DMS53 treated with DMSO at 0.1 percent for 48 hours (cell line): Measurements from ENCODE around the gene DDRGK1.

Source experiments
- DNase-seq: peaks from one replicate; lab custom pipeline; 2025; ENCODE audit not compliant: unreplicated experiment; lab: John Stamatoyannopoulos, UW

DDRGK1 gene

DNA sequence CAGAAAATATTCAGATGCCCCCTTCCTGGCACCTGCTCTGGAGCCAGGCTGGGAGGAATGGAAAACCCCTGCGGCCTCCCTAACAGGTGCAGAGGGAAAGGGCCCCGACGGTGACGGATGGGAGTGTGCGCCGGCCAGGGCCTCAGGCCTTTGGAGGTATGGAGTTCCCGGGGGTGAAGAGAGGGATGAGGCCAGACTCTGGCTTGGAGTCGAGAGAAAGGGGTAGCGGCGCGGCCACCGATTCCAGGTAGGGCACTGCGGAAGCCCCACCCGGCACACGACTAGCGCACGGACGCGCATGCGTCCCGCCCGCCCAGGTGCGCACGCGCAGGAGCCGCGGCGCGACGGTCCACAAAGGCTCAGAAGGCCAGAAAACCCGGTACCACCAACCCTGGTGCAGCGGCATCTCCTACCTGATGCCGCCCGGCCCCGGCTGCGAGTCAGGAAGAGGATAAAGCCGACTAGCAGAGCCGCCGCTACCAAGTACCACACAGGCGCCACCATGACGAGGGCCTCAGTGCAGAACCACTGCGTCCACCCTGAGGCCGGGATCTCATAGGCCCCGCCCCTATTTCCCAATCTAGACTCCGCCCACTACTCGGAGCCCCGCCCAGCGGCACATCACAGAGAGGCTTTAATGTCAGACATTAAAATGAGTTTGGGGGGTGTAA, at the start of gene DDRGK1:
Gene DDRGK1 (minus strand): TSS at position 559 of the 671 bp plus-strand sequence. CDS start 55 bp downstream, at position 504.
- peak; percentile 89 for DNase-seq

- no peak for DNase-seq
Measured at GRCh38 chr20:3251806-3252205, 47.3 kb upstream of the DDRGK1 start.

DNA sequence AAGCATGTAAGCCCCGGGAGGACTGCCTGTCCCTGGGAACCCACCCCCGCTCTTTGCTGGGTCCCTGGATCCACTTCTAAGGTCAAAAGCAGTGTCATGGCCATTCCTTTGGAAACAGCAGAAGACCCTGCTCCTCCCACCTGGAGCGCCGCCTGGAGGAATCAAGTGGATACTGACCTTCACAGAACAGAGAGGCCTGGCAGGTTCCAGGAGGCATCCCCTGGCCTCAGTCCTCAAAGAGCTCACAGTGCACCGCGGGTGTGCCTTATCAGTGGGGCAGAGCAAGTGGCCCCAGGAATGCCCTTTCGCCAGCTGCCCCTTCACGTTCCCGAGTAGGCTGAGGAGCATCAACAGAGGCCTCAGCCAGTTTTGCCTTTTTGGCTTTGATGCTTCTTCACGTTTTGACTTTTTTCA, 45.6 kb upstream of the DDRGK1 start:
- DNase-seq: peak; percentile 71

DNA sequence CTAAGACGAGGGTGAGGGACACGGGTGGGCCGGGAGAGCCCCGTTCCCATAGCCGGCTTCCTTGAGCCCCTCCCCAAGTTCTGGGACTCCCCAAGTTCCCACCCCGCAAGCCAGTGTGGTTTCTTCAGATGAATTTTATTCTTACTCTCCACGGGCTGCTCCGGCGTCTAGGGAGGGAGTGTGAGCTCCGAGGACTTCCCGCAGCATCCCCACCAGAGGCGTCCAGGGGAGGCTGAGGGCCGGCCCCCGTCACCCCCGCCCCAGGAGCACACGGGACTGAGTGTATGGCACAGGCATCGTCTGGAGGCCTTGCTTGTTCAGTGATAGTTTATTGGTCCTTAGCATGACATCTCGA, 44.5 kb upstream of the DDRGK1 start:
- no peak for DNase-seq

DNA sequence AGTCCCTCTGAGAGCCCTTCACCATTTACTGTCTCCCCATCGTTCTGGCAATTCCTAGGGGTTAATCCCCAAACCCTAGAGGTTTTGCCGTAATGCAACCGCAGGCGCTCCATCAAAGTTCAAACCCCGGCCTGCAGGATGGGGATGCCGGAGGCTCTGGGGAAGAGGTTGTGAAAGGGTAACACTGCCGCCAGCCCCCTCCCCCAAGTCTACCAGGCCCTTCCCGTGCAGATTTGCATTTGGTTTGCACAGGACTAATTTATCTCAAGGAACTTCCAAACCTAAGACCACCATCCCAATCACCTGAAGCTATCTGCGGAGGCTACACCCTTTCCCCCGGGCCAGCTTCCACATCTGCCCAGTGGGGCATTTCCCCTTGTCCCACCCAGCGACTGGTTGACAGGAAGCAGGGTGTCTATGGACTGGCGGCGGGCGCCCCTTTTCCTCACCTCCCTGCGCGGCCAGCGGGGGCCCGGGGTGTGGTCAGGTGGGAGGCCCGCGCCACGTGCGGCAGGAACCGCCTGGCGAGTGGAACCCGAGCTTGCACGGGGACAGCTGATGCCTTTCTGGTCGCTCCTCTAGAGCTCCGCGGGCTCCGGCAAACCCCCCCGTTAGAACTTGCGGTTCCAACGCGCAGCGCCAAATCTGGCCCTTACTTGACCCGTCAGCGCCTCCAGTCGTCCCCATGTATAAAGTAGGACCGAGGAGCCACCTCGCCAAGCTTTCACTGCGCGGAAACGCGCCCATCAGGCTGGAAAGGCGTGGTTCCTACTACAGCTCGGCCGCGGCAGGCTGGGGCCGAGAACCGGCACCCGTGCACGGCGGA, 43.9 kb upstream of the DDRGK1 start:
- DNase-seq: peak; percentile 49

DNA sequence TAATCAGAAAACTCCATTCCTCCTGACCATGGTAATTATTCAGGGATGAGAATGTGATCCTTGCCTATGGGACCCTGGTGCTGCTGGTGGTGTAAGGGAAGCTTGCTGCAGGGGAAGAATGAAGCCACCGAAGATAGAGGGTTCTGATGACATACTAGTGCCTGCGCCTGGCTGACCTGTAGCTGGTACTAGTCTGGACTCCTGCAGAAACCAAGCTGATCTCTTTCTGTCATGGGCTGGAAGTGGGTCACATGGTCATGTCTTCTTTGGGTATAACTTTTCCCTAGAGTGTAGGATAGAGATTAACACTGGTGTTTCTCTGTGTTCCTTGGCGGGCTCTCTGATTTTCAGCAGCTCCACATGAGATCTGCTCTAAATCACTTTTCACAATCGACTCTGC, 43.2 kb upstream of the DDRGK1 start:
- no peak for DNase-seq

DNA sequence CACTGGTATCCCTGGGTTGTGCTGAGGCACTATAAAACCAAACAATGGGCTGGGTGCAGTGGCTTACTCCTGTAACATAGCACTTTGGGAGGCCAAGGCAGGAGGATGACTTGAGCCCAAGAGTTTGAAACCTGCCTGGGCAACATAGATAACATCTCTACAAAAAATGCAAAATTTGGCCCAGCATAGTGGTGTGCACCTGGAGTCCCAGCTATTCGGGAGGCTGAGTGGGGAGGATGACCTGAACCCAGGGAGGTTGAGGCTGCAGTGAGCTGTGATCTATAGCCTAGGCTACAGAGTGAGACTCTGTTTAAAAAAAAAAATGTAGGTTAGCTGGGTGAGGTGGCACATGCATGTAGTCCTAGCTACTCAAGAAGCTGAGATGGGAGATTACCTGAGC, 42.2 kb upstream of the DDRGK1 start:
- no peak for DNase-seq

- DNase-seq: no peak
Measured at GRCh38 chr20:3245711-3246110, 41.2 kb upstream of the DDRGK1 start.

- no peak for DNase-seq
Measured at GRCh38 chr20:3245156-3245555, 40.7 kb upstream of the DDRGK1 start.

DNA sequence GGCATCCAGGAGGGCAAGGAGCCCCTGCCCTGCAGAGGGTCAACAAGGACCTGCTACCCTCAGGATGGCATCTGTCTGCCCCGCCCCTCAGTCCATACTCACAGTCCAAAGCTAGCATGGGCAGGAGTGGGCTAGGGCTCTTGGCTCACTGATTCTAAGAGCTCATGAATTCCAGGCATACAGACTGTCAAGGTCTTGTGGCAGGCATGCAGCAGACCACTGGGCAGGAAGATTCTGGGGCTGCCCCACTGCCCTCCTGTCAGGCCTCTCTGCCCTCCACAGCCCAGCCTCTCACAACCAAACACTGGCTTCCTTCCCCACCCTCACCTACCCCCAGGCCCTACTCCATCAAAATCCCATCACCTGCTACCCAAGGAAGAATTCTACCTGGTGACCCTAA, 40.1 kb upstream of the DDRGK1 start:
- DNase-seq: no peak

DNA sequence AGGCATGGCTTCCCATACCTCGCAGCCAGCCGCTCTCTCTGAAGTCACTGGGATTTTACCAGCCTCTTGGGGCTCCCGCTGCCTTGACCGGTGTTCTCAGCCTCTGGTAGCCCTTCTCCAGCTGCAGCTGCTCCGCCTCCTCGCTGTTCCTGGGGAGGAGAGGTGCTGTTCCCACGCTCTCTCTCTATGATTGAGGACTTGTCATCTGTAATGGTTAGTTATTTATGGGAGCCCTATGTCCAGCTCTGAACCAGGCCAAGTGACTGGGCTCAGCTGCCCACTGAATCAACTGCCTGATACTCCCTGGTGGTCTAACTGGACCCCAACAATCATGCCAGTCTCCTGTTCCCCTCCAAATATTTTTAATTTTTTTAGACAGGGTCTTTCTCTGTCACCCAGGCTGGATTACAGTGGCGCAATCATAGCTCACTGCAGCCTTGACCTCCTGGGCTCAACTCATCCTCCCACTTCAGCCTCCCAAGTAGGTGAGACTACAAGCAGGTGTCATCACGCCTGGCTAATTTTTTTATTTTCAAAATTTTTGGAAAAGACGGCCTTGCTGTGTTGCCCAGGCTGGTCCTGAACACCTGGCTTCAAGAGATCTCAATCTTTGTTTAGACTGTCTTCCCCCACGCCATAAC, 39.4 kb upstream of the DDRGK1 start:
- no peak for DNase-seq

DNA sequence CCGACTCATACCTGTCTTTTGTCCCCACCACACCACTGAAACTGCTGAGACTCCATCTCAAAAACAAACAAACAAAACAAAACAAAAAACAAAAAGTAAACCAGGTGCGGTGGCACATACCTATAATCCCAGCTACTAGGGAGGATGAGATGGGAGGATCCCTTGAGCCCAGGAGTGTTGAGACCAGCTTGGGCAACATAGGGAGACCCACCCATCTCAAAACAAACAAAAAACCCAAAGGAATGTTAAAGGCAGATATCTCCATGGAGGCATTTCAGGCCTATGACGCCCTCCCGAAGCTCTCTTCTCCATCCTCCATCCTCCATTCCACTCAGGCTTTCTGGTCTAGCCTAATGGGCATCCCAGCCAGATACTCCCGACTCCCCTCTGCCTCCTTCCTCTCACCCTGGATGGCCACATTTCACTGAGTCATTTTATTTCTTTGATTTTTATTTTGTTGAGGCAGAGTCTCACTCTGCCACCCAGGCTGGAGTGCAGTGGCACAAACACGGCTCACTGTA, 37.8 kb upstream of the DDRGK1 start:
- DNase-seq: no peak

GRCh38 chr20:3240776-3241363, 36.4 kb upstream of the DDRGK1 start:
- DNase-seq: no peak

GRCh38 chr20:3239867-3240775, 35.6 kb upstream of the DDRGK1 start:
- peak; percentile 20 for DNase-seq

DNA sequence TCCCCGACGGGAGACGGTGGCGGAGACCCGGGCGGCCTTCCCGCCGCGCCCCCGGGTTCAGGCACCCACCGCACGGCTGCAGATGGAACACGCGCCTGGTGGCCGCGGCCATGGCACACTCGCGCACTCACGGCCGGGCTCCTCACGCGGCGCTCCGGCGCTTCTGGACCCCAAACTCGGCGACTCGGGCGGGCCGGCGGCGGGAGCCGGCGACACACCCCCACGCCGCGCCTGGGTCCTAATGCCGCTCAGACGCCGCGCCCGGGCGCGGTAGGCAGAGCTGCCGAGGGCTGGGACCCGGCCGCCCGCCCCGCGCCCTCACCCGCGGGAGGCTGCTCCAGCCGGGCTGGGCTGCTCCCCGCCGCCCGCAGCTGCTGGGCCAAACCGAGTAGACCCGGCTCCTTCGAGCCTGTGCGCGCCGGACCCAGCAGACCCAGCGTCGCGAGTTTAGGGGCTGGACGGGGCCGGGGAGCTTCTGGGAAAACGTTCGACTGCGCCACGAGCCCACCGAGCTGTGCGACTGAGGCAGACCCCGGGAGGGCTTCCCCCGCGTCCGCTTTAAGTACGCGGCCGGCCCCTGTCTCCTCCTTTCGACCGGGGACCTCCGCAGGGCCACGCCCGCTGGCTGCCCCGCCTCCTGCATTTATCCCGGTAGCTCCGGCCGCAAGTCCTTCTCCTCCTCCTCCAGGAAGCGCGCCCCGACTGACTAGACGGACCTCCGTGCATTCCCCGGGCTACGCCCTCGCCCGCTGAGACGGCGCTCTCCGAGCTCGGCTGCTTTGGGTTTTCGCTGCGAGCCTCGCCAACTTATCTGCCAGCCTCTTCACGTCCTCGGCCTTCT, 34.8 kb upstream of the DDRGK1 start, which contains the start of gene SLC4A11:
Gene SLC4A11 (minus strand): TSS at position 165 of the 841 bp plus-strand sequence. CDS start 53 bp downstream, at position 112.
- DNase-seq: peak; percentile 80

DNA sequence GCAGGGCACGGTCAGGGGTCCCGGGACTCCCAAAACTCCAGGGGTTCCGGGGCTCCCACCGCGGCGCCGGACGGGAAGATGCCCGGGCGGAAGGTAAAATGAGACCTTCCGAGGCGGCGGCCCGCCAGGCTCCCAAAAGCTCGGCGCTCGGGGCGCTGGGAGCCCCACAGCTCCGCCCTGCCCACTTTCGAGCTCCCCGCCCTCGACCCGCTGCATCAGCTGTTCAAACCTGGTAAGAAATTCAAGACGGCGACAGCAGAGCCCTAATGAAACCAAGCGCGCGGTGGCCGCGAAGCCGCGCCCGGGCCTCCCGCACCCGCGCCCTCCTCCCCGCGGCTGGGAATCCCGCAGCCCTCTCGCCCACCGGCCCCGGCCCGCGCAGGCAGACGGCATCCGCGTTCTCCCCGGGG, 34.1 kb upstream of the DDRGK1 start:
- DNase-seq: no peak

DNA sequence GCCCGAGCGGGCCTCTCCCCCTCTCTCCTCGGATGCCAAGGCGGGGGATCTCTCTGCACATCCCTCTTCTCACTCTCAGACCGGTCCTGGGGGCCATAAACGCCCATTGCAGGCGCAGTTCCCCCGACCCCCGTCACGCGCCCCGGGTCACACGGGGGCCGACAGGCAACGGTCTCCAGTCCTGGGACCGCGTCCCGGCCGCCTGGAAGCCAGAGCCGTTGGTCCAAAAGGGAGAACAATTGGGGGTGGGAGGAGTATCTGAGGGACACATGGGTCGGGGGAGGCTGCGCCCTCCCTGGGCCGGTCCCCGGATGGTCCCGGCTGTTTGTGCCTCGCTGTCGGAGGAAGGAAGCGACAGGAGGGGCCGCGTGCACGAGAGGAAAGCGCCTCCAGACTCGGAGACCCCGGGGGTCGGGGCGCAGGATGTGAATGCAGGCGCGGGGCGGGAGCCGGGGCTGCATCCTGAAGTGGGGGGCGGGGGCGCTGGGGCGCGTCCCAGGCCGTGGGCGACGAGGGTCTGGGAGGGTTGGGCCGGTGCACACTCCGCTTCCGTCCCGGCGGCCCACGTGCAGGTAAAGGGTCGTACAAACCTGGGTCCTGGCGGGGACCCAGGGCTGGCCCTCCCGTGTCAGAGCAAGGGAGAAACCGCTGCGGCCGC, 33.6 kb upstream of the DDRGK1 start:
- DNase-seq: no peak

GRCh38 chr20:3237011-3237957, 32.8 kb upstream of the DDRGK1 start:
- DNase-seq: no peak
